ENCODE results near the gene ZNF346.
A peak's percentile ranks its signal among the peaks of the same experiment; 100 is the strongest.
"Not testable (repeated sequence)": the region's sequence is repeated elsewhere in the genome, so short reads cannot be mapped to it uniquely, and the experiment has no call there.

Gene ZNF346

GRCh38 chr5:177022386-177023302 lies at the start of gene ZNF346:
TSS of gene ZNF346 (plus strand) at chr5:177022696. CDS start at chr5:177022739, 43 bp downstream.
- peak; percentile 86 for DNase-seq (ENCODE audit: low spot score)

- DNase-seq (ENCODE audit: low spot score): no peak
Measured at GRCh38 chr5:176979669-176980068, 42.8 kb upstream of the ZNF346 start.

GRCh38 chr5:176980818-176981217 lies 41.7 kb upstream of the ZNF346 start:
- DNase-seq (ENCODE audit: low spot score): no peak

- not testable (repeated sequence) for DNase-seq (ENCODE audit: low spot score)
Measured at GRCh38 chr5:176983112-176983511, 39.4 kb upstream of the ZNF346 start.

GRCh38 chr5:176983593-176983992 lies 38.9 kb upstream of the ZNF346 start:
- DNase-seq (ENCODE audit: low spot score): not testable (repeated sequence)

GRCh38 chr5:176984176-176984575 lies 38.3 kb upstream of the ZNF346 start:
- DNase-seq (ENCODE audit: low spot score): not testable (repeated sequence)

- no peak for DNase-seq (ENCODE audit: low spot score)
Measured at GRCh38 chr5:176985516-176985915, 37.0 kb upstream of the ZNF346 start.

GRCh38 chr5:176986280-176986679 lies 36.2 kb upstream of the ZNF346 start:
- no peak for DNase-seq (ENCODE audit: low spot score)

- DNase-seq (ENCODE audit: low spot score): no peak
Measured at GRCh38 chr5:176987583-176987982, 34.9 kb upstream of the ZNF346 start.

GRCh38 chr5:176993081-176993480 lies 29.4 kb upstream of the ZNF346 start:
- DNase-seq (ENCODE audit: low spot score): not testable (repeated sequence)

GRCh38 chr5:176994460-176995121 lies 27.9 kb upstream of the ZNF346 start:
- no peak for DNase-seq (ENCODE audit: low spot score)

- DNase-seq (ENCODE audit: low spot score): no peak
Measured at GRCh38 chr5:176995122-176995490, 27.4 kb upstream of the ZNF346 start.

GRCh38 chr5:176995896-176996767 lies 26.4 kb upstream of the ZNF346 start:
- DNase-seq (ENCODE audit: low spot score): no peak

GRCh38 chr5:176996780-176997179 lies 25.7 kb upstream of the ZNF346 start:
- no peak for DNase-seq (ENCODE audit: low spot score)

GRCh38 chr5:176998828-176999227 lies 23.7 kb upstream of the ZNF346 start:
- no peak for DNase-seq (ENCODE audit: low spot score)

GRCh38 chr5:176999526-176999925 lies 23.0 kb upstream of the ZNF346 start:
- DNase-seq (ENCODE audit: low spot score): not testable (repeated sequence)

- DNase-seq (ENCODE audit: low spot score): no peak
Measured at GRCh38 chr5:177003649-177004048, 18.8 kb upstream of the ZNF346 start.

- no peak for DNase-seq (ENCODE audit: low spot score)
Measured at GRCh38 chr5:177004961-177005360, 17.5 kb upstream of the ZNF346 start.

GRCh38 chr5:177005619-177006264 lies 16.8 kb upstream of the ZNF346 start:
- DNase-seq (ENCODE audit: low spot score): peak; percentile 67

GRCh38 chr5:177006265-177006972 lies 16.1 kb upstream of the ZNF346 start, which contains the start of gene UIMC1:
TSS of gene UIMC1 (minus strand) at chr5:177006779. CDS start at chr5:176982615, 24,164 bp downstream.
- DNase-seq (ENCODE audit: low spot score): peak; percentile 79

GRCh38 chr5:177008716-177009115 lies 13.8 kb upstream of the ZNF346 start:
- DNase-seq (ENCODE audit: low spot score): no peak

All from pons (tissue), 1 donor.